Measurements from ENCODE around the gene RPTOR.

- TF ChIP-seq CTCF (IDR thresholded peaks at IDR 0.05; ENCODE audit: insufficient read depth, low read depth, low read length) (no peak), EZH2 (IDR thresholded peaks at IDR 0.05; ENCODE audit: insufficient read depth, low read length) (no peak)
Measured at GRCh38 chr17:80812362-80813088, 267.9 kb downstream of the RPTOR start.
